Breast epithelium (tissue), 3 donors: Measurements from ENCODE around the gene GBF1.
A peak's percentile ranks its signal among the peaks of the same experiment; 100 is the strongest.

Experiments
- POLR2A ChIP-seq: fragments of 450-650 bp; IDR thresholded peaks from one replicate; pipeline ENCODE4 v1.6.1; 2016; ENCODE audit warnings: antibody characterized with exemption, mild to moderate bottlenecking, moderate library complexity
- POLR2AphosphoS5 ChIP-seq, 3 donors: sonication (generic); formaldehyde crosslinking; IDR thresholded peaks; one replicate each; pipeline ENCODE4 v1.6.1; 2017; ENCODE audit warnings: antibody characterized with exemption in 3 of 3
- TF ChIP-seq, protein P1 (sequence below), 3 donors: fragments of 450-650 bp; IDR thresholded peaks; one replicate each; pipeline ENCODE4 v1.5.1; 2016 to 2017; ENCODE audit warnings: antibody characterized with exemption in 3 of 3, mild to moderate bottlenecking in 3 of 3, moderate library complexity in 3 of 3

DNA sequence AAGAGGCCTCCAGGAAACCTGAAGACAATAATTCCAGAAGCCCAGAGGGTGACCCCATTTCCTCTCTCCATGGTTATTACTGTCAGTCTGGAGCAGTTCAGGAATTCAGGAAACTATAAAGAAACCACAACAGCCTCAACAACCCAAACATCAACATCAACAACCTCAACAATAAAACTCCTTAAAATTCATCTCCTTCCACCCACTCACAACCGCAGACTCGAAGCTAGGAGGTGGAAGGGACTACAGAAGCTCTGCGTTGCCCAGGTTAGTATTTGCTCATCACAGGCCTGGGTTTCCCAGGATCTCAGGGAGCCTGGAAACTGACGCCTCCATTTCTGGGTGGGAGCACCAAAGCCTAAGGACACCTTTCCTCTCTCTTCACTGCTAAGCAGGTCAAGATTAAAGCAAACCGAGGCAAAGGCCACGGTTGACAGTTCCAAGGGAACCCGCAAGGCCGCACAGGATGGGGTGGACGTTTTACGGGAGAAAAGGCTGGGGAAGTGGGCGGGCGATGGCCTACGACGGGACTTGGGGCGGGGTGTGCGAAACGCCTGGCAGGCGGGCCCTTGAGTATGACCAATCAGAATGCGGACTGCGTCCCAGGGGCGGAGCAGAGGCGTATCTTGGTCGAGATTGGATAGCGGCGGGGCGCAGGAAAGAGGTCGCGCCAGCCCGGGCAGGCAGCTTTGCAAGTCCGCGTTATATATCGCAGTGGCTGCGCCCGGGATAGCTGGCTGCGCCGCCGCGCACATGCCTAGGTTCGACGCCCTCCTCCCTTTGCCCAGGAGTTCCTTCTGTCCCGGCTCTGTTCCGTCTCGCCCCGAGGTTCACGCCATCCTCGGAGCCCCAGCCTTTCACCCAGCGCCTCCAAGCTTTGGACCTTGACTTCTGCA is 19.4 kb upstream of the GBF1 start, which contains the start of gene ELOVL3:
- TF ChIP-seq, protein P1, sequence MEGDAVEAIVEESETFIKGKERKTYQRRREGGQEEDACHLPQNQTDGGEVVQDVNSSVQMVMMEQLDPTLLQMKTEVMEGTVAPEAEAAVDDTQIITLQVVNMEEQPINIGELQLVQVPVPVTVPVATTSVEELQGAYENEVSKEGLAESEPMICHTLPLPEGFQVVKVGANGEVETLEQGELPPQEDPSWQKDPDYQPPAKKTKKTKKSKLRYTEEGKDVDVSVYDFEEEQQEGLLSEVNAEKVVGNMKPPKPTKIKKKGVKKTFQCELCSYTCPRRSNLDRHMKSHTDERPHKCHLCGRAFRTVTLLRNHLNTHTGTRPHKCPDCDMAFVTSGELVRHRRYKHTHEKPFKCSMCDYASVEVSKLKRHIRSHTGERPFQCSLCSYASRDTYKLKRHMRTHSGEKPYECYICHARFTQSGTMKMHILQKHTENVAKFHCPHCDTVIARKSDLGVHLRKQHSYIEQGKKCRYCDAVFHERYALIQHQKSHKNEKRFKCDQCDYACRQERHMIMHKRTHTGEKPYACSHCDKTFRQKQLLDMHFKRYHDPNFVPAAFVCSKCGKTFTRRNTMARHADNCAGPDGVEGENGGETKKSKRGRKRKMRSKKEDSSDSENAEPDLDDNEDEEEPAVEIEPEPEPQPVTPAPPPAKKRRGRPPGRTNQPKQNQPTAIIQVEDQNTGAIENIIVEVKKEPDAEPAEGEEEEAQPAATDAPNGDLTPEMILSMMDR (IDR thresholded peaks at IDR 0.05), result peak in 1 of 3 donors; percentile 11
- TF ChIP-seq POLR2AphosphoS5 (IDR thresholded peaks at IDR 0.05) (peak in 2 of 3 donors; percentile 15 to 48), POLR2A (no peak)
